ENCODE data around the gene CTNNA3. TPM values are rescaled to one million over a fixed set of nuclear protein-coding genes. Genes with fewer than 3 reads are reported as not detected.

Gene CTNNA3
- total RNA-seq, 1 experiment from 2014 or later = not detected

DNA sequence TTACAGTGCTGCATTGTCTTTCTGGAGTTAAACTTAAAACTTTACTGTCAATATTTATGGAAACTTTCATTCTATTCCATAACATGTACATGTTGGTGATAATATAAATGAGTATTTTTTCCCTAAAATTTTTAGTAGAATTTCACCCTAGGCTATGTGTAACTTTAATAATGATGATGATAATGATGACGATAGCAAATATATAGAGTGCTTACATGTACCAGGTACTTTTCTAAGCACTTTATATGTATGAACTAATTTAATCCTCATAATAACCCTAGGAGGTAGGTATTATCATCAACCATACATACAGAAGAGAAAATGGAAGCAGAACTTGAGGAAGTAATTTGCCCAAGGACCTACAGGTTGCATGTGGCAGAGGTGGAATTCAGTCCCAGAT is 684.5 kb downstream of the CTNNA3 start:
- intact Hi-C loops (cut with micrococcal nuclease; ENCODE audit: unreplicated experiment) = no loop called here
- TF ChIP-seq, protein P1, sequence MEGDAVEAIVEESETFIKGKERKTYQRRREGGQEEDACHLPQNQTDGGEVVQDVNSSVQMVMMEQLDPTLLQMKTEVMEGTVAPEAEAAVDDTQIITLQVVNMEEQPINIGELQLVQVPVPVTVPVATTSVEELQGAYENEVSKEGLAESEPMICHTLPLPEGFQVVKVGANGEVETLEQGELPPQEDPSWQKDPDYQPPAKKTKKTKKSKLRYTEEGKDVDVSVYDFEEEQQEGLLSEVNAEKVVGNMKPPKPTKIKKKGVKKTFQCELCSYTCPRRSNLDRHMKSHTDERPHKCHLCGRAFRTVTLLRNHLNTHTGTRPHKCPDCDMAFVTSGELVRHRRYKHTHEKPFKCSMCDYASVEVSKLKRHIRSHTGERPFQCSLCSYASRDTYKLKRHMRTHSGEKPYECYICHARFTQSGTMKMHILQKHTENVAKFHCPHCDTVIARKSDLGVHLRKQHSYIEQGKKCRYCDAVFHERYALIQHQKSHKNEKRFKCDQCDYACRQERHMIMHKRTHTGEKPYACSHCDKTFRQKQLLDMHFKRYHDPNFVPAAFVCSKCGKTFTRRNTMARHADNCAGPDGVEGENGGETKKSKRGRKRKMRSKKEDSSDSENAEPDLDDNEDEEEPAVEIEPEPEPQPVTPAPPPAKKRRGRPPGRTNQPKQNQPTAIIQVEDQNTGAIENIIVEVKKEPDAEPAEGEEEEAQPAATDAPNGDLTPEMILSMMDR (IDR thresholded peaks at IDR 0.05; ENCODE audit: unreplicated experiment) = no peak
- no peak for DNase-seq
- BruUV-seq (replicated peaks) = no TSS peak
- H3K9me3 Mint-ChIP-seq (ENCODE audit: low read depth, unreplicated experiment) = no peaks in the 10 kb centered on the region
- no peak overlapping the region for H3K4me3 Mint-ChIP-seq (ENCODE audit: low read depth, unreplicated experiment)
- H3K27me3 Mint-ChIP-seq (ENCODE audit: unreplicated experiment) = no peaks in the 10 kb centered on the region
- CTCF ChIA-PET = no interaction called here
- no peaks in the 10 kb centered on the region for H3K4me1 Mint-ChIP-seq (ENCODE audit: low read depth, unreplicated experiment)
- H3K27ac Mint-ChIP-seq (ENCODE audit: unreplicated experiment) = no peak overlapping the region
- no peaks in the 10 kb centered on the region for H3K36me3 Mint-ChIP-seq (ENCODE audit: insufficient read depth, unreplicated experiment)

DNA sequence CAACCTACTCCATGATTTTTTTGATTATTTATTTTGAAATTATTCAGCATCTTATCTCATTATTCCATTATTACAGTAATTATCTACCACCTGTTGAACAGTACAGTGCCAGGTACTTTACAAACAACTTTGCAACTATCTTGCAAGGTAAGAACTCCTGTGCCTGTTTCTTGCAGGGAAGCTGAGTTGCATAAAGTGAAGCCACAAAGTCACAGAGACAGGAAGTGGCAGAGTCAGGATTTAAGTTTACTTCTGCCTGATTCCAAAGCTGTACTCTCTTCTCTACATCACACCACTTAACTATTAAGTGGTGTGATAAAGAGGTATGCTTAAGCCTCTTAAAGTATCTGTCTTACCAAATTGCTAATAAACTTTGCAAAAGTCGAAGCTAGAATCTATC is 690.0 kb downstream of the CTNNA3 start:
- BruUV-seq (replicated peaks) = no TSS peak
- CTCF ChIA-PET = interaction anchor here (0.6 kb wide), 2 partner anchors 843 to 1558 kb away, joined by 3 to 6 read pairs; no protein-coding TSS in a partner anchor
- no peak for DNase-seq
- no peaks in the 10 kb centered on the region for H3K9me3 Mint-ChIP-seq (ENCODE audit: low read depth, unreplicated experiment)
- H3K36me3 Mint-ChIP-seq (ENCODE audit: insufficient read depth, unreplicated experiment) = no peaks in the 10 kb centered on the region
- H3K27ac Mint-ChIP-seq (ENCODE audit: unreplicated experiment) = no peak overlapping the region
- intact Hi-C loops (cut with micrococcal nuclease; ENCODE audit: unreplicated experiment) = no loop called here
- H3K4me1 Mint-ChIP-seq (ENCODE audit: low read depth, unreplicated experiment) = no peaks in the 10 kb centered on the region
- H3K4me3 Mint-ChIP-seq (ENCODE audit: low read depth, unreplicated experiment) = no peak overlapping the region
- H3K27me3 Mint-ChIP-seq (ENCODE audit: unreplicated experiment) = no peaks in the 10 kb centered on the region
- TF ChIP-seq, protein P1 (IDR thresholded peaks at IDR 0.05; ENCODE audit: unreplicated experiment) = no peak

DNA sequence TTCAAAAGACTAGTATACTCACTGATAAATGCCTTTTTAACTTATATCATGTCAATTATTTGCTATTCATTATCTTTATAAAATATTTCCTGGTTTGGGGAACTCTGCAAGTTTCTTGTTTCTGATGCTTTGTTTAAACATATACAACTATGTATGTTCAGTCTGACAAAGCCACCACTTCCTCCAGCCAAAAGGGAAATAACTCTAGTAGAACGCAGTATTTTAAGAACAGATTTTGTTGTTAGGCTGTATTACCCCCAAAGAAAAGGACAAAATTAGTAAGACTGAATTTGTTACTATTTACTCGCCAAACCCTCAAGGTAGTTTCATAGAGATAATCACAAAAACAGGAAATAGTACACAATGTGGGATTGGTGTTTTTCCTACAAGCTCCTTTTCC is 691.3 kb downstream of the CTNNA3 start:
- intact Hi-C loops (cut with micrococcal nuclease; ENCODE audit: unreplicated experiment) = no loop called here
- BruUV-seq (replicated peaks) = no TSS peak
- no peak overlapping the region for H3K27ac Mint-ChIP-seq (ENCODE audit: unreplicated experiment)
- H3K36me3 Mint-ChIP-seq (ENCODE audit: insufficient read depth, unreplicated experiment) = no peaks in the 10 kb centered on the region
- DNase-seq = no peak
- CTCF ChIA-PET = no interaction called here
- TF ChIP-seq, protein P1 (IDR thresholded peaks at IDR 0.05; ENCODE audit: unreplicated experiment) = no peak
- no peaks in the 10 kb centered on the region for H3K9me3 Mint-ChIP-seq (ENCODE audit: low read depth, unreplicated experiment)
- H3K27me3 Mint-ChIP-seq (ENCODE audit: unreplicated experiment) = no peaks in the 10 kb centered on the region
- no peak overlapping the region for H3K4me3 Mint-ChIP-seq (ENCODE audit: low read depth, unreplicated experiment)
- H3K4me1 Mint-ChIP-seq (ENCODE audit: low read depth, unreplicated experiment) = no peaks in the 10 kb centered on the region

DNA sequence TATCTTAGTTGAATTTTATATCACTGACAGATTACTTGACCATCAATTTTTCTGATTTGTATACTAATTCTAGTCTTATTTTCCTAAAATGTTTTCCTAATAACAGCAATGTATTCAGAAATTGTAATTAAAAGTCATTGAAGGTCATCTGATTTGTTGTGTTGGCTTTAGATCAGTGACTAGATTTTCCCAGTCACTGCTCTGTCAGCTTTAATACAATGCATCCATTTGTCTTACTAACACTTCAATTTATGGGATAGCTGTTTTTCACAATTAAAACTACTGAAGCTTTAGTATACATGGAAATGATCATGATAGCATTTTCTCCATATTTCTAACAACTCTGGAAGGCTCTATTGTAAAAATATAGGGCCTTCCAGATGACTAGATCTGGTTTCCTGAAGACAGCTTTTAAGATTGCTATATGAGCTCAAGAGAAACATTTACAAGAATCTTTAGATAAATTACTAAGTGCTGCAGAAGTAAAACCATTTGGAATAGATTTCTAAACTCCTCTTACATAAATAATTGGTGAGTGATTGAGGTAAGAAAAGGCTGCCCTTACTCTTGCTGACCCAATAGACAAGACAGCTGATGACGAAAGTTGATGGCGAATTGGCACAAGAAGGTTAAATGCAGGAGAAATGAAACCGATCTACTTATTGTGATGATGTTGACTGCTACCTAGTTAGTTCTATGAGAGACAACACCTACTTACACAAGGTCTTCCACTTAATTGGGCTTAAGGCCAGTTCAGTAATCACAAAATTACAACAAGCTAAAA is 696.0 kb downstream of the CTNNA3 start:
- Mint-ChIP-seq H3K4me1 (ENCODE audit: low read depth, unreplicated experiment) (no peaks in the 10 kb centered on the region), H3K27me3 (ENCODE audit: unreplicated experiment) (no peaks in the 10 kb centered on the region), H3K27ac (ENCODE audit: unreplicated experiment) (no peak overlapping the region), H3K4me3 (ENCODE audit: low read depth, unreplicated experiment) (no peak overlapping the region), H3K36me3 (ENCODE audit: insufficient read depth, unreplicated experiment) (no peaks in the 10 kb centered on the region), H3K9me3 (ENCODE audit: low read depth, unreplicated experiment) (no peaks in the 10 kb centered on the region)
- DNase-seq = no peak
- intact Hi-C loops (cut with micrococcal nuclease; ENCODE audit: unreplicated experiment) = loop anchor here (10.0 kb wide), 1 partner anchor 155 kb away; no protein-coding TSS in a partner anchor
- TF ChIP-seq, protein P1 (IDR thresholded peaks at IDR 0.05; ENCODE audit: unreplicated experiment) = no peak
- CTCF ChIA-PET = no interaction called here
- no TSS peak for BruUV-seq (replicated peaks)
